Thymus (tissue), 11 donors: ENCODE measurements around the gene RAET1G. TPM values are rescaled to one million over a fixed set of nuclear protein-coding genes. Genes with fewer than 3 reads are reported as not detected.
"Not testable (repeated sequence)": the region's sequence is repeated elsewhere in the genome, so short reads cannot be mapped to it uniquely, and the experiment has no call there.

Experiments
- DNase-seq, 9 donors: peaks; one replicate each; pipeline ENCODE4 v3.0.0-alpha.2; 2013; ENCODE audit warnings: low spot score in 9 of 9, low read depth in 6 of 9, missing footprints in 1 of 9
- H3K27ac ChIP-seq, 2 donors: one replicate each; pipeline ENCODE4 v1.5.1; 2013; ENCODE audit warnings: control low read depth in 1 of 2, low read depth in 1 of 2, low read length in 1 of 2, mild to moderate bottlenecking in 1 of 2, moderate library complexity in 1 of 2
- H3K27me3 ChIP-seq, 2 donors: one replicate each; pipeline ENCODE4 v1.5.1; 2013; ENCODE audit warnings: low read length in 1 of 2; ENCODE audit not compliant: control insufficient read depth in 2 of 2, insufficient read depth in 1 of 2
- H3K36me3 ChIP-seq, 2 donors: one replicate each; pipeline ENCODE4 v1.5.1; 2013; ENCODE audit warnings: low read length in 1 of 2, mild to moderate bottlenecking in 1 of 2, moderate library complexity in 1 of 2; ENCODE audit not compliant: control insufficient read depth in 2 of 2, insufficient read depth in 2 of 2
- H3K4me1 ChIP-seq, 2 donors: one replicate each; pipeline ENCODE4 v1.5.1; 2013; ENCODE audit warnings: low read length in 2 of 2; ENCODE audit not compliant: control insufficient read depth in 2 of 2, insufficient read depth in 2 of 2
- H3K4me3 ChIP-seq, 2 donors: one replicate each; pipeline ENCODE4 v1.5.1; 2013; ENCODE audit warnings: low read length in 2 of 2, control low read depth in 1 of 2, mild to moderate bottlenecking in 1 of 2
- H3K9me3 ChIP-seq, 2 donors: one replicate each; pipeline ENCODE4 v1.5.1; 2013; ENCODE audit warnings: low read length in 1 of 2, mild to moderate bottlenecking in 1 of 2; ENCODE audit not compliant: control insufficient read depth in 2 of 2, insufficient read depth in 1 of 2
- WGBS: extraction: QIAGEN DNeasy Blood & Tissue Kit; methylation state at CpG from one replicate; pipeline ENCODE4 v1.1.7; 2013; 5-methylcytosine and 5-hydroxymethylcytosine counted together
- polyA plus RNA-seq: library from polyadenylated mRNA; stranded (reverse); fragments of 200-250 nt; gene quantifications from one replicate; pipeline ENCODE4 v1.2.3, GENCODE V29; 2013
- total RNA-seq: library from RNA; stranded (reverse); fragments of 120-200 nt; gene quantifications from one replicate; pipeline ENCODE4 v1.2.4, GENCODE V29; 2013
- donor health status: healthy.

Gene RAET1G
- total and polyA plus RNA-seq, 2 donors = 0.64 TPM; not detected in 1

DNA sequence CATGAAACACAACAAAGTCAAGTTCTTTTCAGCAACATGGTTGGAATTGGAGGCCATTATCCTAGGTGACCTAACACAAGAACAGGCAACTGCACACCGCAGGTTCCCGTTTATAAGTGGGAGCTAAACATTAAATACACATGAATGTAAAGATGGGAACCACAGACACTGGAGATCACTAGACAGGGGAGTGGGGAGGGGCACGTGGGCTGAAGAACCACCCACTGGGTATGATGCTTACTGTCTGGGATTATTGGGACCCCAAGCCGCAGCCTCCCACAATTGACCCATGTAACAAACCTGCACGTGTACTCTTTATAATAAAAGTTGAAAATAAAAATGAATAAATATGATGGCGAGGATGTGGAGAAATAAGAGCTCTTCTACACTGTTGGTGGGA, 8.6 kb upstream of the RAET1G start:
- WGBS = 73% methylated on average over 6 of the region's 6 CpGs
- Histone ChIP-seq H3K27ac (no peak overlapping the region), H3K9me3 (peaks cover 0 to 1% of the 10 kb centered on the region in 2 donors), H3K27me3 (peaks cover 22 to 73% of the 10 kb centered on the region in 2 donors), H3K4me1 (no peaks in the 10 kb centered on the region), H3K4me3 (no peak overlapping the region), H3K36me3 (no peaks in the 10 kb centered on the region)
- DNase-seq = no peak

GRCh38 chr6:149929422-149929821, 6.5 kb upstream of the RAET1G start:
- DNase-seq = peak in 1 of 9 donors; percentile 31
- H3K36me3 ChIP-seq = no peaks in the 10 kb centered on the region
- no peak overlapping the region for H3K4me3 ChIP-seq
- no peak overlapping the region for H3K27ac ChIP-seq
- peaks cover 21 to 73% of the 10 kb centered on the region in 2 donors for H3K27me3 ChIP-seq
- peaks cover 1 to 4% of the 10 kb centered on the region in 2 donors for H3K9me3 ChIP-seq
- H3K4me1 ChIP-seq = peaks cover 0 to 11% of the 10 kb centered on the region in 2 donors
- WGBS = 5% methylated on average over 3 of the region's 3 CpGs

GRCh38 chr6:149927025-149927424, 4.1 kb upstream of the RAET1G start:
- H3K36me3 ChIP-seq, DNase-seq, H3K27ac ChIP-seq, H3K4me3 ChIP-seq: not testable (repeated sequence)
- peaks cover 29 to 81% of the 10 kb centered on the region in 2 donors for H3K27me3 ChIP-seq
- H3K4me1 ChIP-seq = peaks cover 0 to 20% of the 10 kb centered on the region in 2 donors
- WGBS = 87% methylated on average over 4 of the region's 4 CpGs
- peaks cover 1 to 17% of the 10 kb centered on the region in 2 donors for H3K9me3 ChIP-seq

DNA sequence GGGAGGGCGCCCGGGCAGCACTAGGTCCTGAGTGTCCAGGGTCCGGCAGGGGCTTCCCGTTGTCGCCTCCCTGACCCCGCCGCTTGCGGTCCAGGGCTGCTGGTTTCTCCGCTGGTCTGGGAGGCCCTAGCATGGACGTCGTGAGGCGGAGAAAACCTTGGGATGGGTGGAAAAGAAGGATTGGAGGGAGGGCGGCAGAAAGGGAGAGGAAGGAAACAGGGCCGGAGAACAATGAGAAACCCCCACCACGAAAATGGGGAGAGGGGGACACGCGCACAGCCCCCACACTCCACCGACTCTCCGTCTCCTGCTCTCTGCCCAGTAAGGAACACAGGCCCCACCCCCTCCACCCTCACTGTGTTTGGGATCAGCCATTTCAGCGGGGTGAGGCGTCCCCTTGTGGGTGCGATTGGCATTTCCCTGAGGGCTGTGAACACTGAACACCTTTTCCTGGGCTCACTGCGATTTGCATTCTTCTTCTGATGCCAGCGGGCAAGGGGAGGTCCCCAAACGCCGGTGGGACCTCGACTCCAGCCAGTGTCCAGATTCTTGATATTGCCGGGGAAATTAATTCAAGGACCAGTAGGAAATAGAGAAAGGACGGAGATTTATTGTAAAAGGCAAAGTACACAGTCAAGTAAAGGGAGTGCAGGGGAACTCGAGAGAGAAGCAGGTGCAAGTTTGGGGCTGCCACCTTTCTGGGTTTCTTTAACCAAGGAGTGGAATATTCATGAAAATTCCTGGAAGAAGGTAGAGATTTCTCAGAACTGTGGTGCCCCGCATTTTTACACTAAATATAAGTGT, 3.3 kb upstream of the RAET1G start:
- H3K27ac ChIP-seq = no peak overlapping the region
- peaks cover 30 to 81% of the 10 kb centered on the region in 2 donors for H3K27me3 ChIP-seq
- H3K36me3 ChIP-seq = no peaks in the 10 kb centered on the region
- H3K9me3 ChIP-seq = peaks cover 1 to 17% of the 10 kb centered on the region in 2 donors
- H3K4me1 ChIP-seq = peaks cover 0 to 20% of the 10 kb centered on the region in 2 donors
- WGBS = 5% methylated on average over 31 of the region's 31 CpGs
- DNase-seq = peak in 2 of 9 donors; percentile 35 to 63
- peak overlapping the region in 1 of 2 donors; percentile 5 for H3K4me3 ChIP-seq

DNA sequence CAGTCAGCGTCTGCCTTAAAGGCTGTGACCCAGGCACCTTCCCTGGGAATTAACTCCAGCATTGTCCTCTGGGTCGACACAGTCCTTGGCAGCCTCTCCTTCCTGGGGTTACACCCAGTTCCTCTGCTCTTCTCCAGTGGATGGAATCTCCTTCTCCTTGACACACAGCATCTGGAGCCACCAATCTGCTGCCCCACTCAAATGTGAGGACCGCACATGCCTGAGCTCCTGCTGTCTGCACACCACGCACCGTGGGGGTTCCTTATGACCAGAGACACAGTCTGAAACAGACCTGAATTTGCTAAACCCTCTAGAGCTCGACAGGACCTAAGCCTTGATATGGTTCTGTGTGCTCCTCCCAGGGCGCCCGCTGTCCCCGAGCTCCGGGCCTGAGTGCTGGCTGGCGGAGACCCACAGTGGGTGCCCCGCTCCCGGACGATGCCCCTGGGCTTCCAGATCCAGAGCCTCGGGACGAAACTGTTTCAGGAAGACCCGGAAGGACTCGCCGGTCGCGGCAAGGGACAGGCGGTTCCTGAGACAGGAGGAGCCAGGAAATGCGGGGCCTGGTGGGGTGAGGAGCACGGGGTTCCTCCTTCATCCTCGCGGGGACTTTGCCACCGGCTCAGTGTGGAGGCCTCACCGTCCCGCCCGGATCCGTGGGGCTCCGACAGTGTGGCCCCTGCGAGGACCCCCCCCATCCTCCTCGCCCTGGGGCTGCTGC, 2.5 kb upstream of the RAET1G start:
- WGBS = 16% methylated on average over 34 of the region's 34 CpGs
- no peak for DNase-seq
- Histone ChIP-seq H3K9me3 (peaks cover 1 to 17% of the 10 kb centered on the region in 2 donors), H3K4me1 (peaks cover 0 to 20% of the 10 kb centered on the region in 2 donors), H3K4me3 (peak overlapping the region; percentile 5 to 8), H3K27ac (no peak overlapping the region), H3K36me3 (no peaks in the 10 kb centered on the region), H3K27me3 (peaks cover 27 to 82% of the 10 kb centered on the region in 2 donors)

DNA sequence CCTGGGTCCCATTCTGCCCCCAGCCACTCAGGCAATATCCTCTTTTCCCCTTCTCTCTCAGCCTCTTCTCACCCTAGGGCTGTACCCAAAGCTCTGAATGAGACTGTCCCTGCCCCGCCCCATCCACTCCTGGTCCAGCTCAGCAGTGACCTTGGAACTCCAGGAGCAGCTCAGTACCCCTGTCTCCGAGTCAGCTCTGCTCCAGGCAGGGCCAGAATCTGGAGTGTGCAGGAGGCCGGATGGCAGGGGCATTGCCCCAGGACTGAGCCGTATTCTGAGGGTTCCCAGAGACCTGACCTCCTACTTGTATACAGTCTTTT, 2.0 kb upstream of the RAET1G start:
- H3K36me3 ChIP-seq = no peaks in the 10 kb centered on the region
- no peak for DNase-seq
- H3K27me3 ChIP-seq = peaks cover 27 to 85% of the 10 kb centered on the region in 2 donors
- H3K27ac ChIP-seq = no peak overlapping the region
- 94% methylated on average over 4 of the region's 4 CpGs for WGBS
- H3K9me3 ChIP-seq = peaks cover 1 to 17% of the 10 kb centered on the region in 2 donors
- H3K4me3 ChIP-seq = no peak overlapping the region
- H3K4me1 ChIP-seq = peaks cover 0 to 20% of the 10 kb centered on the region in 2 donors

DNA sequence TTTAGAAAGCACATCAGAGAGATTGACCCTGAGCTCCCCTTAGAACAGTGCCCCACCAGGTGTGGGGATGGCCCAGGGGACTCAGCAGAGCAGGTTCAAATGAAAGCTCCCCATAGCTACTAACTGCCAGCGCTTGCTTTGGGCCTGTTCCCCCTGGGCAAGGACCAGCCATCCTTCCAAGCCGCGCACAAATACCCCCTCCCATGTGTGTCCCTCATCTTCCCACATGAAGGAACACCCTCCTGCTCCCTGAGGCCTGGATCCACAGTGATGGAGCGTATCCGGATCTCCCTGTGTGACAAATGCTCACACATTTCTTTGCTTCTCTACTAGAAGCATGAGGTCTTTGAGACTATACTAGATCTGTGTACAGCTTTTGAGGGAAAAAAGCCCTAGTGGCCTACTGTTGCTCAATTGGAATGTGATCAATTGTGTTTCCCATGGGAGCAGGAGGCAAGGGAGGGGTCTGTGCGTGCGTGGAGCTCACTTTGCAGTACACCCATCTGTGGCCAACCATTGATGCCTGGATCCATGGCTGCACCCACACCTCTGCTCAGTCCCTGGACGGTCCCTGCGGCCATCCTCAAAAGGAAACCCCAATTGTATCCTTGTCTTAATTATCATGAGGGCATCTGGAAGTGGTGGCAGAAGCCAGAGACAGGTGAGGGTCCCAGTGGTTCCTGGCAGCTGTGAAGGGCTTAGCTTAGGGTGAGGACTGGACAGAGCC, 1.4 kb upstream of the RAET1G start:
- no peak for DNase-seq
- no peak overlapping the region for H3K4me3 ChIP-seq
- no peak overlapping the region for H3K27ac ChIP-seq
- peaks cover 0 to 20% of the 10 kb centered on the region in 2 donors for H3K4me1 ChIP-seq
- peaks cover 1 to 17% of the 10 kb centered on the region in 2 donors for H3K9me3 ChIP-seq
- WGBS = 72% methylated on average over 9 of the region's 9 CpGs
- H3K27me3 ChIP-seq = peaks cover 27 to 82% of the 10 kb centered on the region in 2 donors
- no peaks in the 10 kb centered on the region for H3K36me3 ChIP-seq

DNA sequence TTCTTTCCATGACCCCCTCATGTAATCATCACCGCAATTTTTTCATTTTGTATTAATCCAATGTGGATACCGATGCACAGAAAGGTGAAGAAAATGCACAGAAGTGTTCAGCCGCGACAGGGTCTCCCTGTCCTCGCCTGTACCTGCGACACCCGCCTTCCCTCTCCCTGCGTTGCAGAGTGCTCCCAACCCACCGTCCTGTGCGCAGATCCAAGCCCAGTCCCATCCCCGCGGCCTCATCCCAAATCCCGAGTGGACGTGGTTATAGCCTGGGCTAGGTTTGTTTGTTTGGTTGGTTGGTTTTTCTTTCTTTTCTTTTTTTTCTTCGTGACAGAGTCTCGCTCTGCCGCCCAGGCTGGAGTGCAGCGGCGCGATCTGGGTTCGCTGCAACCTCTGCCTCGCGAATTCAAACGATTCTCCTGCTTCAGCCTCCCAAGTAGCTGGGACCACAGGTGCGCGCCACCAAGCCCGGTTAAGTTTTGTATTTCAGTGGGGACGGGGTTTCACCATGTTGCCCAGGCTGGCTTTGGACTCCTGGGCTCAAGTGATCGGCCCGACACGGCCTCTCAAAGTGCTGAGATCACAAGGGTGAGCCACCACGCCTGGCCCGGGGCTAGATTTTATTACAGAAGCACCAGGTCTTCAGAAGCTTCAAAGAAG, 536 bp upstream of the RAET1G start:
- H3K4me1 ChIP-seq = peaks cover 0 to 20% of the 10 kb centered on the region in 2 donors
- no peaks in the 10 kb centered on the region for H3K36me3 ChIP-seq
- peak overlapping the region; percentile 3 to 5 for H3K4me3 ChIP-seq
- 19% methylated on average over 33 of the region's 33 CpGs for WGBS
- no peak for DNase-seq
- H3K27ac ChIP-seq = no peak overlapping the region
- H3K9me3 ChIP-seq = peaks cover 0 to 17% of the 10 kb centered on the region in 2 donors
- peaks cover 27 to 84% of the 10 kb centered on the region in 2 donors for H3K27me3 ChIP-seq
